GM19452 (cell line): ENCODE results near the gene SLC9A3.
"Not testable (repeated sequence)": the region's sequence is repeated elsewhere in the genome, so short reads cannot be mapped to it uniquely, and the experiment has no call there.

Experiments used
- ATAC-seq: cut with Tn5 transposase; IDR thresholded peaks from one replicate; pipeline ENCODE4 v1.9.1; 2021; ENCODE audit not compliant: unreplicated experiment

Gene SLC9A3

GRCh38 chr5:511476-511875, 12.8 kb downstream of the SLC9A3 start:
- ATAC-seq = no peak

- no peak for ATAC-seq
Measured at GRCh38 chr5:510521-510920, 13.7 kb downstream of the SLC9A3 start.

DNA sequence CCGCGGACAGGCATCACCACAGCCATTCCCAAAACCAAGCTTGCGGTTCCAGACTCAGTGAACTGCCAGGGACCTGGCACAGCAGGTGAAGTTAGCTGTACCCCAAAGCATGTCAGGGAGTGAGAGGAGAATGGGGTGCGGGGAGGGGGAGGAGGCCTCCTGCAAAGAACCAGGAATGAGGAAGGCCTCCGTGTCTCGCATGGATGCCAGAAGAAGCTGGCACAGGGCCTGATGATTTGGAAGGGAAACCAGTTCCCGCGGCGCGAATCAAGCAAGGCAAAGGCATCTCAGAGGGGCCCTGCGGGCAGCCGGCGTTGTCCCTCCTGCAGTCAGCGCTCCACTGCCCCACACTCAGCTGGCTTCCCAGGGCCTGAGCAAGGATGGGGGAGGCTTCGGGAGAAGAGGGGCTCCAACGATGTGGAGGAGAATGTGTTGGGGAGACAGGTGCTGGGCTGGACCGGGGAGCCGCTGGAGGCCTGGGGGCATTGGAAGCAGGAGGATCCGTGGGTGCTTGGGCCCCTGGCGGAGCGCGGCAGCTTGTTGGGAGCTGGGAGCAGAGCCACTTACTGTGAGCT, 14.6 kb downstream of the SLC9A3 start:
- ATAC-seq = no peak

- not testable (repeated sequence) for ATAC-seq
Measured at GRCh38 chr5:507986-508575, 16.2 kb downstream of the SLC9A3 start.

DNA sequence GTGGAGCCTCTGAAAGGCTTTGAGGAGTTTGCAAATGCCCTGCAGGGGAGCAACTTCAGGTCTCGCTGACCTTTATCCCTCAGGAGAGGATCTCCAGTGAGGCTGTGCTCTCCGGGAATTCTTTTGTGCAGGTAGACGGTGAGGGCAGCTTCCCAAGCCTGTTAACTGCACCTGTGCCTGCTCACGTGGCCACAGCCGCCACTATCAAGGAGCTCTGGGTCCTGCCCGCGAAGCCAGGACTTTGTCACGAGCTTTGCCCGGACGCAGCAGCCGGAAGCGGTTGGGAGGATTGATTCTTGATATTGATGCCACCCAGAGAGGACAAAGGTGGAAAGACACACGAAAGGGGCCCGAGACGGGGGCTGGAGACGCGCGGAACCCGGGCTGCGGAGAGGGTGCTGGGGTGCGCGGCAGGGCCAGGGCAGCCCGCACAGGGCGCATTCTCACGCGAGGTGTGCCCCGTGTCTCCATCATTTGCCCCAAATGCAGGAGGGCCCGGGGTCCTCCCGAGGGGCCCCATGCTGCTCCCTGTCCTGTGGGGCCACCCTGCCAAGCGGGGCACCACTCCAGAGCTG, 18.2 kb downstream of the SLC9A3 start:
- ATAC-seq = no peak

DNA sequence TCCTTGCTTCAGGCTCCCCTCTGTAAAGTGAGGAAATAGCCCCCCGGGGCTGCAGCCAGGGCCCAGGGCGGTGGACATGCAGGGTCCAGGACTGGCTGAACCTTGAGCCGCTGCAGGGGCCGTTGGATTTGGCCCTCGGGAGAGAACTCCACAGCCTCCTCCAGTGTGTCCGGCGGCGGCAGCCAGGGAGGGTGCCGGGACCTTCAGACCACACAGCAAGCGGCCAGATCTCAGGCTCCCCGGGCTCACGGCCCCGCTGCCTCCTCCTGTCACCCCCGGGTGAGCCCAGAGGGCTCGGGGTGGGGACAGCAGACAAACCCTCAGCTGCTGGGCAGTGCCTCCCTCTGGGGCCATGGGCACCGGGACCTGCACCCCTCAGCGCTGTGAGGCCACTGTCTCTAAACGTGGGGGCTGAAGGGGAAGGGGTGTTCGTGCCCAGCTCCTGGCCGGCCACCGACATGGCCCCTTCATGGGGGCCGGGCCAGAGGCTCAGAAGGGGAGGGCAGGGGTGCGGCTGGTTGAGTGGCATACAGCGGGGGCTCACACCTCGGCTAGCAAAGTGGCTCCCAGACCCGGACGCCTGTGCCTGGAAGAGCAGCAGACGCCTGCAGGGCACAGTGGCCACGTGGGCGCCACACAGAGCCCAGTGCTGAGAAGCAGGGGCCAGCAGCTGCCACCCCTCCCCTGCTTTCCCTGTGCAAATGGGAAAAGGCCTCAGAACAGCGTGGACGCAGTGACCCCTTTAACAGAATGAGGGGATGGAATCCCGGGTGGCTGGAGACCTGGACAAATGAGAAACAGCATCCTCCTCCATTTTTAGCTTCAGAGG, 19.7 kb downstream of the SLC9A3 start:
- ATAC-seq = no peak

DNA sequence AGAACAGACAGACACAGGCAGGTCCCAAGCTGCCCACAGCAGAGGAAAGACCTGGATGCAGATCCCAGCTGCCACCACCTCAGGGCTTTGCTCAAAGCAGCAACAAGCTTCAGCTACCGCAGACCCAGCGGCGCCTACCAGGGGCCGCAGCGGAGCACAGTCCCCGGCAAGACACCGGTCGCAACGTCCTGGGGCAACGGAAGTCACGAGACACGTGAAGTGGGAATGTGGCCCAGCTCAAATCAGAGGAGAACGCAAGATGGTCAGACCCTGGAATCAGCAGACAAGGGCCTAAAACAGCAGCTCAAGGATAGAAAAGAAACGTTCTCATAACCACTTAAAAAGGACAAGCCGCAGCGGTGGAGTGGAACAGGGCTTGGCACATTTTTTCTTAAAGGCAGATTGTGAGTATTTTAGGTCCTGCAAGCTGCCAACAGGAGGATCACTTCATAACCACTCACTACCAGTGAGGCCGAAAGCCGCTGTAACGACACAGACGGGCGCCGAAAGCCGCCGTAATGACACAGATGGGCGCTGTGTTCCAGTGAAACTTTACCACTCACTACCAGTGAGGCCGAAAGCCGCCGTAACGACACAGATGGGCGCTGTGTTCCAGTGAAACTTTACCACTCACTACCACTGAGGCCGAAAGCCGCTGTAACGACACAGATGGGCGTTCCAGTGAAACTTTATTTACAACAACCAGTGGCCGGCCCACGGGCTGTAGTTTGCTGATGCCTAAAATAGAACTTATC, 21.7 kb downstream of the SLC9A3 start:
- no peak for ATAC-seq

DNA sequence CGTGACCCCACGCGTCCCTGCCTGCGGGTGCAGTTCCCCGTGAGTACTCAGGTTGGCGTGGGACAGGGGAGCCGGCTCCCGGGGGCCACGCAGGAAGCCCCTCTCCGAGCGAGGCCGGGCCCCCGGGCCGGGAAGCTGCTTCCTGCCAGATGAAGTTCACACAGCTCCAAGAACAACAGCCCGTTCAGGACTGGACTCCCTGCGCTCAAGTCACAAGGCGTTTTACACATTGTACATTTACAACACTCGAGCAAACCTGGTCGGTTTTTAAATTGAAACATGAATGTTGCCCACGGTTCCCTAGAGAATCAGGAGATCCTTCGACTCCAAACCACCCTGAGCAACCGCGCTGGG, 22.4 kb downstream of the SLC9A3 start:
- no peak for ATAC-seq

DNA sequence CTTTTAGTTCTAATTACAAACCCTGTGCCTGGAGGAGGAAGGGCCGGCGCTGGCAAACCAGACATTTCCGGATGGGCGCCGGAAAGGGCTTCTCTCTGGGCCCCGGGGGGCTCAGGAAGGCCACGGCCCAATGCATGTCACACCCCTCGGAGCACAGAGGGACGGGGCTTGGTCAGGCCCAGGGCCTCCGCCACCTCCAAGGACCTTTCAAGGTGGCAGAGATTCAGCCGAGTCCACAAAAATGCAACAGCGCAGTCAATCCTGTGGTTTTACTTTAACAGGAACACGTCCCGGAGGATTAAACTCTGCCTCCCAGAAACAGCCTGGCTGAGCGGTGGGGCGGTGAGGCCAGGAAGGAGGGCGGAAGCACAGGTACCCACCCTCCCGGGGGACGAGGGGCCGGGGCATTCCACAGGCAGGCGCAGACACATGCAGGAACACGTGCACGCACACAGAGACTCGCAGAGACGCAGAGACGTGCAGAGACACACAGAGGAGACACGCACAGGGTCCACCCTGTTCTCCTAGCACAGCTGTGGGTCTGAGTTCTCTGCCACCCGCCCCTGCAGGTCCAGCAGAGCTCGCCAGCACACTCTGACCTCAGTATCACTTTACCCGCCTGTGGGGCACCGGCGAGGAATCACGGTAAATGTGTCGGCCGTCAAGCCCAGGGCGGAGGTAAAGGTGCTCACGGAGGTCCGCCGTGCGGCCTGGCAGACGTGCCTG, 23.0 kb downstream of the SLC9A3 start:
- ATAC-seq = no peak

DNA sequence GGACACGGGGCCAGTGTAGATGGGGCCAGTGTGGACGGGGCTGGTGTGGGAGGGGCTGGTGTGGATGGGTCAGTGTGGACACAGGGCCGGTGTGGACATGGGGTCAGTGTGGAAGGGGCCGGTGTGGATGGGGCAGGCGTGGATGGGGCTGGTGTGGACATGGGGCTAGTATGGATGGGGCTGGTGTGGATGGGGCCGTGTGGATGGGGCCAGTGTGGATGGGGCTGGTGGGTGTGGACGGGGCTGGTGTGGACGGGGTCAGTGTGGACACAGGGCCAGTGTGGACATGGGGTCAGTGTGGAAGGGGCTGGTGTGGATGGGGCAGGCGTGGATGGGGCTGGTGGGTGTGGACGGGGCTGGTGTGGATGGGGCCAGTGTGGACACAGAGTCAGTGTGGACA, 23.8 kb downstream of the SLC9A3 start:
- ATAC-seq = no peak

- ATAC-seq = no peak
Measured at GRCh38 chr5:499233-500209, 24.7 kb downstream of the SLC9A3 start.

GRCh38 chr5:497871-498509, 26.3 kb downstream of the SLC9A3 start:
- ATAC-seq = no peak

DNA sequence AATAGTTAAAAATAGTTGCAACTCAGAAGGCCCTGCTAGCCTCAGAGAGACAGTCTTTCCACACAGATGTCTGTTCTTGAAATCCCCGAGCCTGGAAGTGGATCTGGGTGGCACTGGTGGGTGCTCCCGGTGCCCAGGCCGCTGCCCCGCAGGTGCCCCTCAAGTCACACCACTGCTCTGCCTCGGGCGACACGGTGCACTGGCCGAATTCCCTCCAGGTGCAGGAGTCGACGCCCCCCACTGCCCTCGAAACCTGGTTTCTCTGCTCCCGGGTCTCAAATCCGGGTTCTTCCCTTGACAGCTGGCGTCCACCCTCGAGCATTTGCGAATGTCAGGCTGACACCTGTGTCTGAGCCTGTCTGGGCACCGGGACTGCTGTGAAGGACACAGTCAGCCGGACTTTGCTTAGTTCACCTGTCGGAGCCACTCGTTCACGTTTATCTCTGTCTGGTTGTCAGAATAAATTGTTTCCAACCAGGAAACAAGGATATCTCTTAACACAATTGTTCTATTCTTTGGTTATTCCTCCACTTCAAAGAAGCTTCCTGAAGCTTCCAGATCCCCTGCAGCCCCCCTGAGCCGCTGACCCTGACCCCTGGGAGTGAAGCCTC, 27.1 kb downstream of the SLC9A3 start:
- no peak for ATAC-seq

GRCh38 chr5:496028-496427, 28.2 kb downstream of the SLC9A3 start:
- ATAC-seq = no peak

- ATAC-seq = no peak
Measured at GRCh38 chr5:494667-495255, 29.5 kb downstream of the SLC9A3 start.

GRCh38 chr5:493758-494157, 30.5 kb downstream of the SLC9A3 start:
- ATAC-seq = no peak

DNA sequence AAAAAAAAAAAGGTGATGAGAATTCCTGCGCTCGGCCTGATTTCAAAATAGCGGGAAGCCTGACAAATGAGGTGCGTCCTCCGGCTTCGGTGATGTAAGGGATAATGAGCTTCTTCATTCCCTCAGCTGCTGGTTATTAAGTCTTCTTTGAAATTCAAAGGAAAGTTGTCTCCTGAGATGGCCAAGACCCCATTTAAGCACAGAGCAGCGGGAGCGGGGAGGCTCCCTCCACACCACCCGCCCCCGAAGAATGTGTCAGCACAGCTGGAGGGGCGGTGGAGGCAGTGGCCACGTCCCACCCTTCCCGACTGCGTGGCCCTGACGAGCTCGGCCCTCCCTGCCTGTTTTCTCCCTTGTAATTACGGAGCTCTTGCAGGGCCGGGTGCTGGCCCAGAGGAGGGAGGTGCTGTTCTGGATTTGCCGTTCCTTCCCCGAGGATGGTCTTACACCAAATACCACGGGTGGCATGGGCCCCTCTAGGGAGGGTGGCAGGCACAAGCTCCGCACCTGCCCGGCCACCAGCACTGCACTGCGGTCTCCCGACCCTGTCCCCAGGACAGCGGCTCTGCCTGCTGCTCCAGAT, 31.0 kb downstream of the SLC9A3 start:
- ATAC-seq = no peak

- no peak for ATAC-seq
Measured at GRCh38 chr5:492314-492893, 31.8 kb downstream of the SLC9A3 start.
